ENCODE measurements around the gene ABI2. TPM values are rescaled to one million over a fixed set of nuclear protein-coding genes. Genes with fewer than 3 reads are reported as not detected.

ABI2 gene
- total RNA-seq, 1 donor from 2014 or later = 85.4 TPM

- peak overlapping the region; percentile 33 for H3K27ac Mint-ChIP-seq (ENCODE audit: unreplicated experiment)
- H3K4me1 Mint-ChIP-seq (ENCODE audit: unreplicated experiment) = peaks cover 16% of the 10 kb centered on the region
- peaks cover 11% of the 10 kb centered on the region for H3K36me3 Mint-ChIP-seq (ENCODE audit: unreplicated experiment)
- no peaks in the 10 kb centered on the region for H3K27me3 Mint-ChIP-seq (ENCODE audit: unreplicated experiment)
- H3K9me3 Mint-ChIP-seq (ENCODE audit: unreplicated experiment) = no peaks in the 10 kb centered on the region
- no peak for DNase-seq (ENCODE audit: extremely low spot score, unreplicated experiment)
- TF ChIP-seq CTCF (IDR thresholded peaks at IDR 0.05) = no peak
- H3K4me3 Mint-ChIP-seq (ENCODE audit: unreplicated experiment) = no peak overlapping the region
Observed at GRCh38 chr2:203469546-203469945, 141.4 kb downstream of the ABI2 start.

- Mint-ChIP-seq H3K9me3 (ENCODE audit: unreplicated experiment) (no peaks in the 10 kb centered on the region), H3K4me1 (ENCODE audit: unreplicated experiment) (peaks cover 14% of the 10 kb centered on the region), H3K27ac (ENCODE audit: unreplicated experiment) (no peak overlapping the region), H3K36me3 (ENCODE audit: unreplicated experiment) (peaks cover 9% of the 10 kb centered on the region), H3K27me3 (ENCODE audit: unreplicated experiment) (no peaks in the 10 kb centered on the region), H3K4me3 (ENCODE audit: unreplicated experiment) (no peak overlapping the region)
- no peak for TF ChIP-seq CTCF (IDR thresholded peaks at IDR 0.05)
- no peak for DNase-seq (ENCODE audit: extremely low spot score, unreplicated experiment)
Observed at GRCh38 chr2:203470371-203470770, 142.2 kb downstream of the ABI2 start.

GRCh38 chr2:203471323-203471722 is 143.1 kb downstream of the ABI2 start:
- Mint-ChIP-seq H3K4me1 (ENCODE audit: unreplicated experiment) (peaks cover 14% of the 10 kb centered on the region), H3K9me3 (ENCODE audit: unreplicated experiment) (no peaks in the 10 kb centered on the region), H3K4me3 (ENCODE audit: unreplicated experiment) (no peak overlapping the region), H3K27ac (ENCODE audit: unreplicated experiment) (no peak overlapping the region), H3K27me3 (ENCODE audit: unreplicated experiment) (no peaks in the 10 kb centered on the region), H3K36me3 (ENCODE audit: unreplicated experiment) (peaks cover 6% of the 10 kb centered on the region)
- no peak for DNase-seq (ENCODE audit: extremely low spot score, unreplicated experiment)
- no peak for TF ChIP-seq CTCF (IDR thresholded peaks at IDR 0.05)

GRCh38 chr2:203476881-203477280 is 148.7 kb downstream of the ABI2 start:
- peaks cover 9% of the 10 kb centered on the region for H3K36me3 Mint-ChIP-seq (ENCODE audit: unreplicated experiment)
- H3K4me3 Mint-ChIP-seq (ENCODE audit: unreplicated experiment) = no peak overlapping the region
- DNase-seq (ENCODE audit: extremely low spot score, unreplicated experiment) = no peak
- H3K4me1 Mint-ChIP-seq (ENCODE audit: unreplicated experiment) = no peaks in the 10 kb centered on the region
- no peak for TF ChIP-seq CTCF (IDR thresholded peaks at IDR 0.05)
- H3K9me3 Mint-ChIP-seq (ENCODE audit: unreplicated experiment) = no peaks in the 10 kb centered on the region
- no peak overlapping the region for H3K27ac Mint-ChIP-seq (ENCODE audit: unreplicated experiment)
- no peaks in the 10 kb centered on the region for H3K27me3 Mint-ChIP-seq (ENCODE audit: unreplicated experiment)

GRCh38 chr2:203480623-203481022 is 152.4 kb downstream of the ABI2 start:
- Mint-ChIP-seq H3K9me3 (ENCODE audit: unreplicated experiment) (no peaks in the 10 kb centered on the region), H3K27me3 (ENCODE audit: unreplicated experiment) (no peaks in the 10 kb centered on the region), H3K4me1 (ENCODE audit: unreplicated experiment) (no peaks in the 10 kb centered on the region), H3K36me3 (ENCODE audit: unreplicated experiment) (peaks cover 16% of the 10 kb centered on the region), H3K27ac (ENCODE audit: unreplicated experiment) (no peak overlapping the region), H3K4me3 (ENCODE audit: unreplicated experiment) (no peak overlapping the region)
- no peak for DNase-seq (ENCODE audit: extremely low spot score, unreplicated experiment)
- no peak for TF ChIP-seq CTCF (IDR thresholded peaks at IDR 0.05)

Measured in osteocyte (in vitro differentiated cells).